ENCODE measurements around the gene SLC8A1.

The SLC8A1 gene

DNA sequence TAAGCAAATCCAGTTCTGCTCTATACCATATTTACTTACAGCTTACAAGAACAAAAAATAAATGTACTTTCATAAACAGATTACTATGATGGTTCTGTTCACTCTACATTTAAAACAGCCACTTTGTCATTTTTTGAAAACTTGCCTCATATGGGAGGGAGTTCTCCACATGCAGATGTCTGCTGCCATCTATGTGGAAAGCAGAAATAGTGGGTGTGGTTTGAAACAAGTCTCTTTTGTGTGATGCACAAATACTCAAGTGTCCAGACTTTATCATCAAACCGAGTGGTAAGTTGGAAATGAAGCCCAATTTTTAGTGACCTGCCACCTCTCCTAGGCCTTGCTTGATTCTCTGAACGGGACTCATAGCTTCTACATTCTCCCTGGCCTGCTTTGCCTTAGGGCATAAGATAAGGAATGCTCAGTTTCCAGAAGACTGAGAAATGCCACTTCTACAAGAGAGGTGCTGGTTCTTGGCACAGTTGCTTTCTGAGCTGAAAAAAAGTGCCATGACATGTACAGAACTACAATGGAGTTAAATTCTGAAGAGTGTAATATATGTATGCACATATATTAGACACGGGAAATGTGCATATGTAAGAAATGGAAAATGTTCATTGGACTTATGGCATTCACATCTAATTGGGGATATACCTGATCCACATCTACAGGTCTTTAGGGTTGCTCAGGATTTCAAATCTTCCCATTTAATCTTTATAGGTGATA, 221.0 kb downstream of the SLC8A1 start:
- no peak for DNase-seq (ENCODE audit: low spot score)

DNA sequence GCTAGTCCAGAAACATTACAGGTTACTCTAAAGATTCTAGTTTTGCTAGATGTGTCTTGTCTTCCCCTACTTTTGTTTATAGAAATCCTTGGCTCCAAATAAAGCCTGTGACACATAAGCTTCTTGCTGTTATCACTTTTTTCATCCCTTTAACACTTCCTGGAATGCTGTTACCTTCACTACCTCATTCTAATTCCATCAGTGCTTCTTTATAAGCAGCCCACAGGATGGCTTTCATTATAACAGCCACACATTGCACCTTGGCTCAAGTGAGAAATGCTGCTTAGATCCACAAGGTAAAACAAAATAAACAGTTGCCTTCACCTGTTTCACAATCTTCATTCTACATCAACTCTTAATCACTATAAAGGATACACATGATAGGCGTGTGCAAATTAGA, 221.7 kb downstream of the SLC8A1 start:
- DNase-seq (ENCODE audit: low spot score), result no peak

DNA sequence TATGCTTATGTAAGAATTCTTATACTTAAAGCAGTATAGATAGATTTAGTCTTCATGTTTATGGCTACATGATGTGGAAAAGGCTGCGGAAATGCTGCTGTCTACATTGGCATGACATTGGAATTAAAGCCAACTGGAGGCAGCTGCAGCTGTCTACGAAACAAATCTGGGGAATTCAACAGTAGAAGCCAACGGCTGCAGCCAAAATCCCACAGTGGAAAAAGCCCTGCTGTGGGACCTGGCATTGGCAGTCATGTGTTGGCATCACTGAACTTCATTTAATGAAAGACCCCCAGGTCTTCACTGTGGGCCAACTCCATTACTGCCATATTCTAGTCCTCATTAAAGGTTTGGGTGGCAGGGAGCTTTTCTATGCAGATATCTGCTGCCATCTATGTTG, 223.6 kb downstream of the SLC8A1 start:
- no peak for DNase-seq (ENCODE audit: low spot score)

DNA sequence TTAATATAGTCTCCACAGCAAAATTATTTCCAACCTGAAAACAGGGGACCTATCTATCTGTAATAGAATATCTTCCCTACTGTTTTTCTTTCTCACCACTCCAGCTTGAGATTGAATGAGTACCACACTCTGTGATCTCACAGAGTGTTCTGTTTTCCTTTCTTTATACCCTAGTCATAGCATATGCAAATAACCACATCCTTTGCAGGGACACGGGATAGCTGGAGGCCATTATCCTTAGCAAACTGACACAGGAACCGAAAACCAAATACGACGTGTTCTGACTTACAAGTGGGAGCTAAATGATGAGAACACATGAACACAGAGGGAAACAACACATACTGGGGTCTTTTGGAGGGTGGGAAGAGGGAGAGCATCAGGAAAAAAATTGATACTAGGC, 224.7 kb downstream of the SLC8A1 start:
- no peak for DNase-seq (ENCODE audit: low spot score)

DNA sequence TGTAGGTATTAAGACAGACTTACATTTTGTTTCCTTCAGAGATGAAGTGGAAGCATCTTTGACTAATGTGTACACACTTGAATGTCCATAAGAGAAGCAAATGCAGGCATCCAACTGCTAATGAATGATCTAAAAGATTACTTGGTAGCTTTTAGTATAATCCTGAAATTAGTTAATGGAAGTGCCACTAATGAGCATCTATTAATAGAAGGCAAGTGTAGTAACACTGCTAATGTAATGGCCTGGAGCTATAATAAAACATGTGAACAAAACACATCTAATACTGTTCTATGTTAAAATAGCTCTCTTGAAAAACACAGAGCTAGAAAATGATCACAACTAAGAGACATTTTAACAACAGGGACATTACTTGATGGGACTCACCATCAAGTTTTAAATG, 225.3 kb downstream of the SLC8A1 start:
- DNase-seq (ENCODE audit: low spot score), result no peak

DNA sequence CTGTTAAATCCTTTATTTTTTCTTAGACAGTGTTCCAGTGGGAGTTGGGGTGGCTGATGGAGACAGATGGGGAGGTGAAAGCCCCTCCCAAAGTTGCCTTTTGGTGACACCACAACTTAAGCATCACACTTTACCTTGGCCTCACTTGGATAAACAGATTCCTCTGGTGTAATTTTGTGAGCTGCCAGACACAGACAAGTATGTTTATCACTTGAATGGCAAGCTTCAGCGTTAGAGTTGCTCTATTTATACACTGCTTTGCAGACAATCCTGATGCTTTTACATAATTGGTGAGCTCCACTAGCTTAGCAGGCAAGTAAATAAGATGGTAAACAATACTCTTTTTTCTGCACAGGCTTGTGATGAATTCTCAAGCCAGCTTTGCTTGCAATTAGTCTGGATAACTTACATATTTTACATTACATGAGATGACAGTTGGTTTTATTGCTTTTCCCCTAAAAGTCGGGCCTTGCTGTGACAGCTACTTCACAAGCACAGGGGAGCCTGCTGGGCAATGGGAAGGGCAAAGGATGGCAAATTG, 226.2 kb downstream of the SLC8A1 start:
- DNase-seq (ENCODE audit: low spot score), result peak; percentile 15

DNA sequence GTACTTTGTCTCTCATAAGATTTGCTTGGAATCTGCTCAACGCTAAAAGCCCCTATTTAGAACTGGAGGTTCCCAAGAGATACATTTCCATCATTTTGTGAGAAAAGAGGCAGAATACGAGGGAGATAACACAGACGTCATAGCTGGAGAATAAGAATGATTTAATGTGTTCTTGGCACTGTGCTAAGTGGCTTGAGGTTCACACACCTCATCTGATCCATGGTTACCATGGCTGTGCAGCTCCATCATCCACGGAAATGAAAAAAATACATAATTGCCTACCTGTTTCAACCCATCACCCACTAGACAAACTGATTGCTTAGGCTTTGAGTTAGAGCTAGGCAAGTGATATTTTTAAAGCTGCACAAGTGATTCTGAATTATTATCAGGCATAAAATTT, 227.6 kb downstream of the SLC8A1 start:
- DNase-seq (ENCODE audit: low spot score), result no peak

DNA sequence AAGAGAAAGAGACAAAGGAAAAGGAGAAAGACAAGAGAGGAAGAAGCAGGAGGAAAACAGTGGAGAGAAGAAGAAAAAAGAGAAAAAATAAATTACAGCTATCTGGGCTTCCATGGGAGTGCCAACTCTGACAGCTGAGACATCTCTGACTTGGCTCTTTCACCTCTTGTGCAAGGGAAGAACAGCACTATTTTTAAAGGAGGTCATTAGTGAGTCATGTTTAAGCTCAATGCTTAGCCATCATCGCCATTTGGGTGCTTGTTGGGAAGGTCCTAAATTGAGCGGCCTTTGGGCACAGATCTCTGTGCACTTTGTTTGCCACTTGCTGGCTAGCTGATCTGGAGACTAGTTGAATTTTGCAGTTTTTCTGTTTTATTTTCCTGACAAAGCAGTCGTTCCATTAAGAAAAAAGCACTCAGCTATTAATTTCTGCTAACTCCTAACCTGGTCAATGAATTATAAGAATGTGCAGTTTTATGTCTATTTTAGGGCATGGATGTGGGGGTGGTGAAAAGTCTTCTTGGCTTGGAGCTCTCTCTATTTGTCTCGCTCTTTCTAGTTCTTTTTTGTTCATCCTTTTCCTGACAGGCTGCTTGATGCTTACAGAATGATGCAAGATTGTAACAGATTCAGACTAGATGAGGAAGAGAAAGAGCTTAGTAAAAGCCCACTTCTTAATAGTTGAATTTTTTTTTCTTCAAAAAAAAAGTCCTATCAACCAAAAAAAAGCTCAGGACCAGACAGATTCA, 231.5 kb downstream of the SLC8A1 start:
- no peak for DNase-seq (ENCODE audit: low spot score)

DNA sequence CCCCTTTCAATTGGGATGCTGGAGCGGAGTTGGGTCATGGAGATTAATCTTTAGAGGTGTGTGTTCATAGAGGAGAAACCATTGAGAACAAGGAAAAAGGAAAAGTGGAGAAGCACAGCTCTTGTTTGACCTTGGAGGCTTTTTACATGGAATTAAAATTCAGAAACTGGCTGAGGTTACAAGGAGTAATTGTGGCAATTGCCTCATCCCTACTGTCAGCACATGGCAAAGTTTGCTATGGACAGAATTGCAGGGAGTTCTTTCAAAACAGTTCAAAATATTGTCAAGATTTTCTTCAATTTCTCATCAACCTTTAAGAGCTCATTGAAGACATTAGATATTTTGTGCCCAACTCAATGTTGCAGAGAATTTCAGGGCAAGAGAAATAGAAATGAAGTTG, 232.7 kb downstream of the SLC8A1 start:
- DNase-seq (ENCODE audit: low spot score), result no peak

DNA sequence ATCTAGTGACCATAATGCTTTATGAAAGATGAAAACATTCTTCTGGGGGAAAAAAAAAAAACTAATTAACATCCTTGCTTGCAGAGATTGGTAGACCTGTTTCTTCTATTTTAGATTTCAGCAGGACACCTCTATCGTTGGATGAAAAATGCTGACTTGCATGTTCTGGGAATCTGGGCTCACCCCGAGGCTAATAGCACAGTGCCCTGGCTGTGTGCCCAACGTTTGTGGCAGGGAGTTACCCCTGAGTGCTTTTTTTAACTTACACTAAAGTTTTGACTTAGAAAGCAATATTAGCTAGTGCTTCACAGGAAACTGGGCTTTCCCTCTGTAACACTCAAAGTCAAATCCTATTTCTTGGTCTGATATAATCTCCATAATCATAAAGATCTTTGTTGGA, 233.2 kb downstream of the SLC8A1 start:
- DNase-seq (ENCODE audit: low spot score), result no peak

DNA sequence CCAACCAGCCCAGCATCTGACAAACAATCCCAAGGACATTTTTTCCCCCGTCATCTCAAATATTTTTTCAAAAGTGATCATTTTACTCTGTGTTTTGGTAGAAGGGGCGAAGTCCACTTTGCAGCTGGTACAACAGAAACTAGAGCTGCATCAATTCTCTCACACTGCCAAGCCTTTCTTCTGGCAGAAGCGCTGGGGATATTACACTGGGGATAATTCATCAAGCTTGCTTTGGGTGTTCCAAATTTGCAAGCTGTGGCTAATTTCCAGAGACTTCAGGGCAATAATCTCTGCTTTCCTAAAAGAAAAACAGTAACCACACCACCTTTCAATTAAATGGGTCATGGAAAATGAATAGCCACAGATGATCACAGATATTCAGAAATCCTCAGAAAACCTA, 238.3 kb downstream of the SLC8A1 start:
- no peak for DNase-seq (ENCODE audit: low spot score)

DNA sequence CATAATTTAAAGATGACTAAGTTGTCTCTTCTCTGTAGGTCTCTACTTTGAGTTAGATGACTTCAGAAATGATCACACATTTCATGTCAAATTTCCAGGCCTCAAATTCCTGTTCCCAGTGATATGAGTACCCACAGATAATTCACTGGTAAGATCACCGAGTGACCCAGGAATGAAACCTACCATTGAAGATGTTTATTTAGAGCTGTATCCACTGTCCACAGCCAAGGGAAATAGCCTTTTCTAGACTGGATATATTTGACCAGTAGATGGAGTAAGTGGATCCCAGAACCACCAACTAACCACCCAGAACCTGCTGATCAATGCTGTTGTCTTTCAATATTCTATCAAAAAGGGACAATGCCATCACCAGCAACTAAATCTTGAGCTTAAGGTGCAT, 238.8 kb downstream of the SLC8A1 start:
- no peak for DNase-seq (ENCODE audit: low spot score)

DNA sequence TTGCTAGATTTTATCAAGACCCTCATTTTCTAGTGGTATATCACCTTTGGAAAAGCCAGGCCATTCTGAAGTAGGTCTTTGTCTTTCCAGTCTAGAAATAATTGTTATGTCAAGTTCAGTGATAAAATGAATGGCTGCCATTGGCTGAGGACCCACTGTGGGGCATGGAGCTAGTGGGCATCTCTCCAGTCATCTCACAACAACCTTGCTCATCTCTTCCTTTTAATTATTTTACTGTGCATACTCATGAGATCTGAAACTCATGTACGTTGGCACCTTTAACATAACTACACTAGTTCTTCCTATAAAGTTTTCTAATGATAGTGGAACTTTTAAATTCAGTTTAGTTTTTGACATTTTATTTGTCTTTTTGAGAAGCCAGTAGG, 240.9 kb downstream of the SLC8A1 start:
- no peak for DNase-seq (ENCODE audit: low spot score)

DNA sequence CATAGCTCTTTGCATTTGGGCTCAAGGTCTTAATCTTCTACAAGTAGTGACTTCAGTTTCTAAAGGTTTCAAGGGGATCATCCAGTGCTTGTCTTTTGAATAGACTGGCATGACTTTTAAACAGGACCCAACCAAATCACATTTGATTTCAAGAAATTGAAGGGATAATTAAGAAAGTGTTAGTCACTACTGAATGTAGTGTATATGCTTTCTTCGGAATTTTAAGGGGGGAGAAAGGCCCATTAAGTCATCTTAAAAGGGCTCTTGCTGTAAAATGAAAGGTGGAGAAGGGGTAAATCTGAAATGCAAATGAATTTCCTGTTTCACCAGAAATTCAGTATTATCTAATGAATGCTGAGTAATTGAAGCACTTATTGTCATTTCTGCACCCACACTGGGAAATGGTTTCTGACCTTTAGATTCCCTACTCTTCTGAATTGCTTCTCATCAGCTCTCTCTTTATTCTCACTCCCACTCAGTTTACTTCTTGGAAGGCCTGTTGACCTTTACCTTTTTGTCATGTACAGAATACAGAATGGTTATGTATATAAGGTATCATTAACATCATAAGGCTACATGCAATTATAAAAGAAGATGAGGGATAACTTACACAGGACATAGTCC, 241.4 kb downstream of the SLC8A1 start:
- no peak for DNase-seq (ENCODE audit: low spot score)

DNA sequence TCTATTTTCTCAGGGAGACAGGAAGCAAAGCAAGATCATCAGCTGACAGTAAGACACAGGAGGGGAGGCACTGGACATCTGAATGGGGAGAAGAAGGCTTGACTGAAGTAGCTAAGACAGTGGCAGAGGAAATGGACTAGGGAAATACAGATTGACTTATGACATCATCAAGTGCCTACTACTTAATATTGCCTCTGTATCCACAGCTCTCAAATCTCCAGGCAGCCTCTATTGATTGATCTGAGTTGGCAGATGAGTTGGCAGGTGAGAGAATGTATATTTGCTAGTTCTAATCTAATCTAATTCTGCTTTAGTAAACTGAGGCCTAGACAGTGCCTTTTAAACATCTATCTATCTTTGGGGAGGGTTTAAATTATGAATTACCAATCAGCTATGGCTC, 242.1 kb downstream of the SLC8A1 start:
- DNase-seq (ENCODE audit: low spot score), result no peak

DNA sequence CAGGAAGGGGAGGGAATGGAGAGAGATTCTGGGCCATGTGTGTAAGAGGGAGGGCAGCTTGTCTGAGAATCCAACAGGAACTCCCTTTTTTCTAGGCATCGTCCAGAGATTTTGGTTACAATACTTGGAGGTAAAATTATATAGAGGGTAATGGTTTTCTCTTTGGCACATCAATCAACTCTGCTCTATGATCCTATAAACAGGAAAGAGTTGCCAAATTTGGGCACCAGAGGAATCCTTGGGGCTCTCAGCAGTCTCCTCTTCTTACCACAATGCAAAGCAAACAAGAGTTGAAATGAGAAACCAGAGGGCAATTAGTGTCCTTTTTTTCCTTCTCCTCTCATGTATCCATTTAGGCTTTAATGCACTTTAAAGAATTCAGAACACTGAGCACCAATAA, 243.4 kb downstream of the SLC8A1 start:
- no peak for DNase-seq (ENCODE audit: low spot score)

DNA sequence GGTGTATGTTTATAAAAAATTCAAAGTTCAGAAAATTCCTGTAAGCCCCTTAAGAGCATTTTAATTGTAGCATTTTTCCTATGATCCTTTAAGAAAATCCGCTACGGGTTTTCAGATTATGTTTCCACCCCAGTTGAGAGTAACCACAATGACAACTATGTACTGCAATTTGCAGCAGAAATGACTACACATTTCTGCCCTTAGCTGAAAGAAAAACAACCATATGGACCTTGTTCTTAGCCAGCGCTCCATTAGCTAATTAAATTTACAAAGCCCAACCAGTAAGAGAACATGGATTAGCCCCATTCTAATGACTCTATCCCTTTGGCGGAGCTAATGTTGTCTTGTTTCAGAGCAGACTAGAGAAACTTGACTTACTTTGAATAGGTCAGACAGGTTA, 247.6 kb downstream of the SLC8A1 start:
- no peak for DNase-seq (ENCODE audit: low spot score)

DNA sequence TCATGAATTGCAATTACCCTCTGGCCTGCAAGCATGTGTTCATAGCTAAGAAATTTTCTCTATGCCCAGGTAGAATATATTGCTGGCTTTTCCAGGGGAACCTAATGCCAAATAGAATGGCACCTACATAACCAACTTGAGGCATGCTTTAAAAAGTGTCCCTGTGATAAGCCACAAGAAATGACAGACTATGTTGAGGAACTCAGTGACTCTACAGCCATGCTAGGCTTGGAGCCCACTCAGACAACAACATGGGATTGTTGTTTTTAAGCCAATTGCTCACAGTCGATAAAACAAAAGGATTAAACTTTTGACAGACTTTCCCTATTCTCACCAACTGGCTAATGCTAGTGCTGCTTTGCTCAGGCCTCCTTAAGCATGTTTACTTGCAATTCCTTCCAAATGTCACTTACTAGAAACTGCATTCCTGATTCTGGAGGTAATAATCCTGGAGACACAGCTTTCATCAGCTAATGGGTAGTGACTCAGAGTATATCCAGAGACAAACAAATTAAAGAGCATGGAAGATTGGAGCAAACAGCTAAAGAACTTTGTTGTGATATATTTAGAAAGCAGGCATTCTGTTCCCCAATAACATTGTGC, 249.0 kb downstream of the SLC8A1 start:
- no peak for DNase-seq (ENCODE audit: low spot score)

DNA sequence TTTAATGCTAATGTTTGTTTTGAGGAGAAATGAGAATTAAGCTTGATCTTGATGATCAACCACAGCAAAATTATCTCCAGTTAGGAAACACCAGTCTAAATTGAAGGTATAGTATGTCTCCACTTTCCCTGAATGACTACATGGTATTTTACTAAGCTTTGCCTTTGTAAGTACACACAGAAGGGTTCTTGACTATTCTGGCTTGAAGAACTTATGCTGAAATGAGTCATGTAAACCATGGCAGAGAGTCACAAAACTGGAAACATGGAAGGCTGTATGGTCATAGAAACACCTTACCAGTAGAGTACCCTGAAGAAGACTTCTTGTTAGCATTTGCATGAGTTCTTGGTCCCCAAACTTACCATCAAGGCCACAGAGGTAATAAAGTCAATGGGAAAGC, 250.5 kb downstream of the SLC8A1 start:
- no peak for DNase-seq (ENCODE audit: low spot score)

DNA sequence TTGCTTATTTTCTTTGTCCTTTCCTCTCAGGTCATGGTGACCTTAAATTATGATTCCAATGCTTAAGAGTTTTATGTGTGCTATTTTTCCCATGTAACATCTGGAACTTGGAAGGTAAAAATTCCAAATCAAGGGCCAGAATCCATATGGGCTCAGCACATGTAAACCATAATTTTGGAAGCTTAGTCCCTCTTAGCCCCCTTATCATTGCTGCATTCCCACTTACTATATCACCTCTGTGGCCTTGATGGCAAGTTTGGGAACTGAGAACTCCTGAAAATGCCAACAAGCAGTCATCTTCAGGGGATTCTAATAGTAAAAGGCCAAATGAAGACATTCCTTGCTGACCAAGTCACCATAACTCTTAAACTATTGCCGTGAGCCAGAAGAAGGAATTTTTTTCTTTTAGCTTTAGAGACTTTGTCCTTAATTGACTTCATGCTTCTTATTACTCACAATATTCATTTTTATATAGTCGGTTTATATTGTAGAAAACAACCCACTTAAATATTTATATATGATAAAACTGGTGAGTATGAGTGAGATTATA, 251.4 kb downstream of the SLC8A1 start:
- no peak for DNase-seq (ENCODE audit: low spot score)

DNA sequence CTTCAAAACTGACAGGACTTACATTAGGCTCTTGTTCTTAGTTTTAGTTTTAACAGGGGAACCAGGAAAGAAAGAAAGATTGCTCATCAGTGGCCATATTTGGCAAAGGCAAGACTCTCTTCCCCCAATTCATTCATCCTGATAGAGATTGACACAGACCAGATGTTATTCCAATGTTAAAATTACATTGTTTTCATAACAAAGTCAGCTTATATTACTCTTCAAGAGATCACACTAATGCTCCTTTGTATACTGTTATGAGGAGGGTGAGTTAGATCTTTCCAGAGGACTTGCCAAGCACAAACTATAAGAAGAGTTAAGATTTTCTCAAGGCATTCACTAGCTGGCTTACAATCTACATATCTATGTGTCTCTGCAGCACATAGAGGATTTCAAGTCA, 252.1 kb downstream of the SLC8A1 start:
- no peak for DNase-seq (ENCODE audit: low spot score)

DNA sequence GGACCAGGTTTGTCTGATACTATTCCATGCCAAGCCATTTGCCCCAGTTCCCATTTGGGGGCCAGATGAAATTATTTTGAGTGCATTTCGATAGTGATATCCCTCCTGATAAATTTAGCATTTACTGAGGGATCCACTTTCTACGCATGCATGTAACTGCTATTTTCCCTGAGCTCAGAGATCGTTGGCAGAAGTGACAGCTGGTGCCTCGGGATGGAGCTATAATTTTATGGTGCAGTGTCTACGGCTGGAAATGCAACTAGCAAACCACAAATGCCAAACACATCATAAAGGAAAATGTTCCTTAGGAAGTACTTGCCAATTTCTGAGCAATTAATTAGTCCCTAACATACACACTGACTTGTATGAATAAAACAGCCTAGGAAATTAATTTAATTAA, 254.8 kb downstream of the SLC8A1 start:
- peak; percentile 56 for DNase-seq (ENCODE audit: low spot score)

DNA sequence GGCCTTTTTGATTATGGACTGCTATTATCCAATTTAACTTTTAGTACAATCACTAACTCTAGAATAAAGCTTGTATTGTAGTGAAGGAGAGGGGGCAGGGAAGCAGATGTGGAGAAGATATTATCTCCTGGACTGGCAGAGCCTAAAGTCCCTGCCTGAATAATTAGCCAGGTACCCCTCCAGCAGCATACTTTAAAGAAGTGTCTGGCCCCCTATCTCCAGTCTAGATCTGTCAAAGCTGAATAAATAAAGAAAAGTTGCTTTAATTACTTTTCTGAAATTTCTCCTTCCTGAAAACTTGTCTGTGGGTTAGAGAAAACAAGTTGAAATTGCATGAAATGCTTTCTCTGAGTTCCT, 258.2 kb downstream of the SLC8A1 start:
- no peak for DNase-seq (ENCODE audit: low spot score)
